Psoas muscle (tissue), 8 donors: ENCODE results near the gene MFN2. TPM values are rescaled to one million over a fixed set of nuclear protein-coding genes. Genes with fewer than 3 reads are reported as not detected.

ENCODE experiments used
- ATAC-seq, 4 donors: fragments of 200-7000 bp; cut with Tn5 transposase; one replicate each; pipeline ENCODE4 v1.9.1; 2020; ENCODE audit warnings: moderate library complexity in 3 of 4, mild to moderate bottlenecking in 2 of 4
- DNase-seq, 2 donors: peaks; one replicate each; pipeline ENCODE4 v3.0.0-alpha.2; 2020
- H3K27ac ChIP-seq: fragments of 200-600 bp; one replicate; pipeline ENCODE4 v1.8.0; 2022
- H3K27me3 ChIP-seq, 3 donors: fragments of 200-600 bp in 1 of 3; one replicate each; pipeline versions ENCODE4 v1.6.1 to v1.8.0; 2013 to 2022; ENCODE audit warnings: low read length in 2 of 3, mild to moderate bottlenecking in 2 of 3, moderate library complexity in 1 of 3; ENCODE audit not compliant: insufficient read depth in 3 of 3
- H3K36me3 ChIP-seq, 2 donors: fragments of 200-600 bp in 1 of 2; one replicate each; pipeline versions ENCODE4 v1.6.1 to v1.8.0; 2013 to 2022; ENCODE audit warnings: low read depth in 1 of 2, mild to moderate bottlenecking in 1 of 2, moderate library complexity in 1 of 2; ENCODE audit not compliant: insufficient read depth in 1 of 2
- H3K4me1 ChIP-seq: fragments of 200-600 bp; one replicate; pipeline ENCODE4 v1.8.0; 2022
- H3K4me3 ChIP-seq: fragments of 200-600 bp; one replicate; pipeline ENCODE4 v1.8.0; 2022; ENCODE audit warnings: mild to moderate bottlenecking
- H3K9me3 ChIP-seq: fragments of 200-600 bp; one replicate; pipeline ENCODE4 v1.8.0; 2022
- WGBS, 3 donors: extraction: QIAGEN DNeasy Blood & Tissue Kit; methylation state at CpG; one replicate each; pipeline versions ENCODE4 v1.1.6 to v1.1.7; 2013; 5-methylcytosine and 5-hydroxymethylcytosine counted together
- intact Hi-C, 2 donors: fragments of 100-400 bp; cut with DNase I; formaldehyde crosslinking; loops; one replicate each; pipeline versions ENCODE4 v1.11.0 to v1.14.2; 2022
- polyA plus RNA-seq, 3 donors: library from polyadenylated mRNA; stranded (reverse); fragments of 200-250 nt; gene quantifications; one replicate each; pipeline ENCODE4 v1.2.3, GENCODE V29; 2013
- total RNA-seq, 4 donors: library from RNA; stranded (reverse); fragmentation: NEBNext Ultra II Directional in 2 of 4; extraction: Animal tissue kit (Norgen Biotek cat#: 25700) in 2 of 4; gene quantifications; one replicate each; pipeline versions ENCODE4 v1.2.1 to v1.2.4, GENCODE V29; 2021 to 2023
- TF ChIP-seq, protein P1 (sequence below): fragments of 200-600 bp; IDR thresholded peaks from one replicate; pipeline ENCODE4 v1.8.0; 2022; ENCODE audit warnings: antibody characterized with exemption
- donor health status: healthy with polysubstance abuse.
- donor health status: DM: no; HTN: no; CAD: no; lungs with moderate emphysema.
- donor health status: Bipolar disorder and iron deficiency.
- donor health status: healthy.
- donor health status: DM: yes; HTN: yes; CAD: no.
- donor health status: DM: no; HTN: no; CAD: no.
- donor health status: DM: no; HTN: no; CAD: no.
- donor health status: DM: yes; HTN: yes; CAD: no.

The MFN2 gene
- total and polyA plus RNA-seq, 7 donors, result 163 to 542 (median 245) TPM

DNA sequence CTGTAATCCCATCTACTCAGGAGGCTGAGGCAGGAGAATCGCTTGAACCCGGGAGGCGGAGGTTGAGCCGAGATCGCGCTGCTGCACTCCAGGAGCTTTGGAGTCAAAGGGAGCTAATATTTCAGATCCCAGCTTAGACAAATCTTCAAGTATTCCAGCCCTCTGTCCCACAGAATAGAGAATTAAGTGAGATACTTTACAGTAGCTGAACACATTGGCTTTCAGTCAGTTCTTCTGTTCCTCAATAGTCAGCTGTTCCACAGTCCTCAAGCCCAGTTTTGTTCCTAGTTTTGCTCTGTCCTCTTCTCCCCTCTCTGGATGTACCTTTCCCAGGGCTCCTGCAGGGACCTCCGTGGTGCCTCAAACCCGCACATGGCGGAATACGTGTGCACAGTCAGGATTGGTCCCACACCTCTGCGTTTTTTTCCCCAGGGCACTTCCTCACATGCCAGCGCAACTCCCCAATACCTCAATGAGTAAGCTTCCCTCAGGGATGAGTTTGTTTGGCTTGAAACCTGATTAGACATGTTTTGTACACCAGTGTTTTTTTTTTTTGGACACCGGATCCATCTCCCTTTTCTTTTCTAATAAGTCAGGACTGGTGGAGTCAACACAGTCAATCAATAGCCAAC lies 1.2 kb downstream of the MFN2 start:
- no peak for DNase-seq
- WGBS, 3 donors, result 70 to 79% (median 75%) methylated on average over 13 of the region's 13 CpGs
- Histone ChIP-seq H3K9me3 (no peaks in the 10 kb centered on the region), H3K4me1 (peaks cover 59% of the 10 kb centered on the region), H3K36me3 (peaks cover 10 to 50% of the 10 kb centered on the region in 2 donors), H3K27me3 (no peaks in the 10 kb centered on the region), H3K4me3 (peak overlapping the region; percentile 88), H3K27ac (peak overlapping the region; percentile 97)
- ATAC-seq, result no peak
- intact Hi-C loops, result no loop called here
- TF ChIP-seq, protein P1, sequence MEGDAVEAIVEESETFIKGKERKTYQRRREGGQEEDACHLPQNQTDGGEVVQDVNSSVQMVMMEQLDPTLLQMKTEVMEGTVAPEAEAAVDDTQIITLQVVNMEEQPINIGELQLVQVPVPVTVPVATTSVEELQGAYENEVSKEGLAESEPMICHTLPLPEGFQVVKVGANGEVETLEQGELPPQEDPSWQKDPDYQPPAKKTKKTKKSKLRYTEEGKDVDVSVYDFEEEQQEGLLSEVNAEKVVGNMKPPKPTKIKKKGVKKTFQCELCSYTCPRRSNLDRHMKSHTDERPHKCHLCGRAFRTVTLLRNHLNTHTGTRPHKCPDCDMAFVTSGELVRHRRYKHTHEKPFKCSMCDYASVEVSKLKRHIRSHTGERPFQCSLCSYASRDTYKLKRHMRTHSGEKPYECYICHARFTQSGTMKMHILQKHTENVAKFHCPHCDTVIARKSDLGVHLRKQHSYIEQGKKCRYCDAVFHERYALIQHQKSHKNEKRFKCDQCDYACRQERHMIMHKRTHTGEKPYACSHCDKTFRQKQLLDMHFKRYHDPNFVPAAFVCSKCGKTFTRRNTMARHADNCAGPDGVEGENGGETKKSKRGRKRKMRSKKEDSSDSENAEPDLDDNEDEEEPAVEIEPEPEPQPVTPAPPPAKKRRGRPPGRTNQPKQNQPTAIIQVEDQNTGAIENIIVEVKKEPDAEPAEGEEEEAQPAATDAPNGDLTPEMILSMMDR, result no peak

DNA sequence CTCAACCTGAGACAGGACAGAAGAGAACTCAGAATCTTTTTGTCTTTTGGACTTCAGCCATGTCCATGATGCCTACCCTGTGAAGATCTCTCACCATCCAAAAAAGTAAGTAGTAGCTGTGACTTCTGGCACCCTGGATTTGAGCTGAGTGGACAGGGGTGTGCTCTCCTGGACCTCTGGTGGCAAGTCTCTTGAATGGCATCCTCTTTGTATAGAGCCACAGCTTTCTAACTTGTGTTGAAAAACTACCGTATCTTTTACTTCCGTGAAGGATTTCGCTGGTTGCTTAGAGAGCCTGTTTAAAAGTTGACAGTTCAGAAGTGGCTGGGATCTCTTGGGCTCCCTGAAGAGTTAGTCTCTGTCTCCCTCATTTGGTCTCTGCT lies 1.8 kb downstream of the MFN2 start:
- no peaks in the 10 kb centered on the region for H3K9me3 ChIP-seq
- H3K27me3 ChIP-seq, result no peaks in the 10 kb centered on the region
- no peak for DNase-seq
- no peak for ATAC-seq
- H3K27ac ChIP-seq, result peak overlapping the region; percentile 97
- H3K36me3 ChIP-seq, result peaks cover 10 to 55% of the 10 kb centered on the region in 2 donors
- TF ChIP-seq, protein P1, result peak; percentile 20
- H3K4me3 ChIP-seq, result peak overlapping the region; percentile 88
- intact Hi-C loops, result no loop called here
- 51 to 86% (median 70%) methylated on average over 3 of the region's 3 CpGs for WGBS, 3 donors
- peaks cover 63% of the 10 kb centered on the region for H3K4me1 ChIP-seq

DNA sequence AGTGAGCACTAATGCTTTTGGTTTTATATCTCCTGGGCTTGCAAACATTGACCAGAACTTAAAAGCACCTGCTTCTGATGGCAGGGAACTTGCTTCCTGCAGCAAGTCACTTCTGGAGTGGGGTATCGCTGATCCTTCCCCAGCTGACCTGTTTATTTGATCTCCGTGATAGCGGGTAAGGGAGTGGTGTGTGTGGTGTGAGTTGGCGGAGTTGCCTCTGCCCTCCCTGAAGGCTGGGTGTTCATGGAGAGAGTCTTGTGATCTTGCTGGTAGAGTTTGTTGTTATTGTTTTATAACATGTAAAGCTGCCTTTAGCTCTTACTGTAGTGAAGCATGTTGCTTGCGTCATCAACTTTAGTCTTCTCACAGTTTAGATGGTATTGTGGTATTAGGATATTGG lies 3.9 kb downstream of the MFN2 start:
- H3K9me3 ChIP-seq, result no peaks in the 10 kb centered on the region
- WGBS, 3 donors, result 42 to 69% (median 53%) methylated on average over 5 of the region's 5 CpGs
- intact Hi-C loops, result no loop called here
- H3K4me3 ChIP-seq, result peak overlapping the region; percentile 22
- ATAC-seq (no peak), DNase-seq (no peak)
- TF ChIP-seq, protein P1, result no peak
- peaks cover 12 to 75% of the 10 kb centered on the region in 2 donors for H3K36me3 ChIP-seq
- peaks cover 66% of the 10 kb centered on the region for H3K4me1 ChIP-seq
- no peaks in the 10 kb centered on the region for H3K27me3 ChIP-seq
- peak overlapping the region; percentile 97 for H3K27ac ChIP-seq

DNA sequence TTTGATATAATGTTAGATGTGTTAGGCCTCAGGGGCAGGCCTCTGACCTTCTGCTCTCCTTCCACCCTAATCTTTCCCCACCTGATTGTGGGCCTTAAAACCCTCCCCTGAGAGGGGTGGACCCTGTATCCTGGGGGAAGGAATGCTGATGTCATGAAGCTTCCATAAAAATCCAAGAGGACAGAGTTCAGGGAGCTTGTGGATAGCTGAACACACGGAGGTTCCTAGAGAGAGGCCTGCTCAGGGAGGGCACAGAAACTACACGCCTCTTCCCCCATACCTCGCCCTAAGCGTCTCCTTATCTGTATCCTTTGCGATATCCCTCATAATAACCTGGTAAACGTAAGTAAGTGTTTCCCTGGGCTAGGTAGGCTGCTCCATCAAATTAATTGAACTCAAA lies 4.3 kb downstream of the MFN2 start:
- TF ChIP-seq, protein P1, result no peak
- intact Hi-C loops, result no loop called here
- Histone ChIP-seq H3K4me1 (peaks cover 66% of the 10 kb centered on the region), H3K9me3 (no peaks in the 10 kb centered on the region), H3K36me3 (peaks cover 13 to 80% of the 10 kb centered on the region in 2 donors), H3K4me3 (peak overlapping the region; percentile 22), H3K27me3 (no peaks in the 10 kb centered on the region), H3K27ac (peak overlapping the region; percentile 97)
- ATAC-seq (no peak), DNase-seq (no peak)
- 85 to 87% (median 86%) methylated on average over 6 of the region's 6 CpGs for WGBS, 3 donors

DNA sequence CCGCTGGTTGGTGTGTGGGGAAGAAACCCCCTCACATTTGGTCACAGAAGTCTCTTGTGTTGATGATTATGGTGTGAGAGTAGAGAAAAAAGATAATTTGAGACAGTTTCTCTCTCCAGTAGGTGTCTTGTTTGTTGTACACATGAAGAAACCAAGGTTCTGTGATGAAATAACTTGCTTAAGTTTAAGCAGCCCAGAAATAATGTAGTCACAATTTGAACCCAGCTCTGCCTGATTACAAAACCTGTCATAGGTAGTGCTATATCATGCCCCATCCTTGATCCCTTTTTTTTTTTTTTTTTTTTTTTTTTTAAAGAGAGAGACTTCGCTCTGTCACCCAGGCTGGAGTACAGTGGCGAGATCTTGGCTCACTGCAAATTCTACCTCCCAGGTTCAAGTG lies 4.9 kb downstream of the MFN2 start:
- Histone ChIP-seq H3K27ac (peak overlapping the region; percentile 97), H3K4me1 (peaks cover 72% of the 10 kb centered on the region), H3K36me3 (peaks cover 13 to 86% of the 10 kb centered on the region in 2 donors), H3K9me3 (no peaks in the 10 kb centered on the region), H3K4me3 (no peak overlapping the region), H3K27me3 (no peaks in the 10 kb centered on the region)
- intact Hi-C loops, result no loop called here
- WGBS, 3 donors, result 83 to 95% (median 86%) methylated on average over 2 to 3 of the region's 3 CpGs
- no peak for DNase-seq
- no peak for ATAC-seq
- TF ChIP-seq, protein P1, result no peak
